HepG2 (cell line): ENCODE data around the gene KDM2B. TPM values are rescaled to one million over a fixed set of nuclear protein-coding genes. Genes with fewer than 3 reads are reported as not detected.

Source experiments
- ARNT2 ChIP-seq: sonication (generic); formaldehyde crosslinking; IDR thresholded peaks from 2 replicates; pipeline ENCODE4 v1.8.0; 2022; ENCODE audit warnings: mild to moderate bottlenecking, low read depth, missing genetic modification reagents, moderate library complexity
- HES4 ChIP-seq: sonication (generic); formaldehyde crosslinking; IDR thresholded peaks from 2 replicates; pipeline ENCODE4 v1.9.0; 2021; ENCODE audit warnings: mild to moderate bottlenecking, missing genetic modification reagents, borderline replicate concordance
- IRX3 ChIP-seq: sonication (generic); formaldehyde crosslinking; IDR thresholded peaks from 2 replicates; pipeline ENCODE4 v1.8.1; 2023; ENCODE audit warnings: mild to moderate bottlenecking, low read depth, missing genetic modification reagents, borderline replicate concordance
- MYNN ChIP-seq: sonication (generic); formaldehyde crosslinking; IDR thresholded peaks from 2 replicates; pipeline ENCODE4 v1.4.0; 2020; ENCODE audit warnings: mild to moderate bottlenecking, low read depth, missing genetic modification reagents
- NPAS2 ChIP-seq: sonication (generic); formaldehyde crosslinking; IDR thresholded peaks from 2 replicates; pipeline ENCODE4 v1.8.0; 2022; ENCODE audit warnings: mild to moderate bottlenecking, missing genetic modification reagents, borderline replicate concordance
- PHF21A ChIP-seq: sonication (generic); formaldehyde crosslinking; IDR thresholded peaks from 2 replicates; pipeline ENCODE4 v1.5.0; 2020; ENCODE audit warnings: mild to moderate bottlenecking, missing genetic modification reagents
- ZMAT3 ChIP-seq: sonication (generic); formaldehyde crosslinking; conservative IDR thresholded peaks from 2 replicates; pipeline ENCODE4 v1.7.0; 2021; ENCODE audit warnings: missing genetic modification reagents
- ZNF225 ChIP-seq: sonication (generic); formaldehyde crosslinking; IDR thresholded peaks from 2 replicates; pipeline ENCODE4 v1.4.0; 2020; ENCODE audit warnings: mild to moderate bottlenecking, missing genetic modification reagents
- ZNF30 ChIP-seq: sonication (generic); formaldehyde crosslinking; IDR thresholded peaks from 2 replicates; pipeline ENCODE4 v1.5.0; 2020; ENCODE audit warnings: mild to moderate bottlenecking, missing genetic modification reagents
- ZNF33B ChIP-seq: sonication (generic); formaldehyde crosslinking; IDR thresholded peaks from 2 replicates; pipeline ENCODE4 v1.5.1; 2020; ENCODE audit warnings: mild to moderate bottlenecking, missing genetic modification reagents
- ZNF629 ChIP-seq: sonication (generic); formaldehyde crosslinking; conservative IDR thresholded peaks from 2 replicates; pipeline ENCODE4 v1.5.0; 2020; ENCODE audit warnings: missing genetic modification reagents
- ZNF777 ChIP-seq: sonication (generic); formaldehyde crosslinking; IDR thresholded peaks from 2 replicates; pipeline ENCODE4 v1.4.0; 2020; ENCODE audit warnings: missing genetic modification reagents
- ZNF850 ChIP-seq: sonication (generic); formaldehyde crosslinking; conservative IDR thresholded peaks from 2 replicates; pipeline ENCODE4 v1.9.0; 2021; ENCODE audit warnings: mild to moderate bottlenecking, missing genetic modification reagents
- polyA plus RNA-seq, 8 experiments: library from polyadenylated mRNA; depleted of rRNA in 3 of 8; stranded (reverse) in 7 of 8; unstranded in 1 of 8; fragments of >200 nt; fragmentation: Illumina TruSeq in 4 of 8; extraction: Trizol in 4 of 8; gene quantifications; 2 replicates each; pipeline versions ENCODE4 v1.2.1 to v1.2.3, GENCODE V29; 2011 to 2016; ENCODE audit warnings: low read depth in 4 of 8, missing spikeins in 1 of 8, mixed read lengths in 1 of 8; ENCODE audit not compliant: insufficient read depth in 1 of 8
- total RNA-seq, 5 experiments: library from RNA; depleted of rRNA; stranded (reverse); fragments of >200 nt; fragmentation: Illumina TruSeq; extraction: Trizol; gene quantifications; 2 replicates each; pipeline ENCODE4 v1.2.3, GENCODE V29; 2016; ENCODE audit warnings: low read depth in 1 of 5
- TF ChIP-seq, protein P1 (sequence below): fragments of 450-650 bp; IDR thresholded peaks from 2 replicates; pipeline ENCODE4 v1.6.1; 2017
- TF ChIP-seq, protein P2 (sequence below): sonication (generic); formaldehyde crosslinking; IDR thresholded peaks from 2 replicates; pipeline ENCODE4 v1.4.0; 2020; ENCODE audit warnings: missing genetic modification reagents
- TF ChIP-seq, protein P3 (sequence below): fragments of 450-650 bp; IDR thresholded peaks from 2 replicates; pipeline ENCODE4 v1.6.1; 2017; ENCODE audit warnings: mild to moderate bottlenecking
- TF ChIP-seq, protein P4 (sequence below): sonication (generic); formaldehyde crosslinking; IDR thresholded peaks from 2 replicates; pipeline ENCODE4 v1.5.0; 2020; ENCODE audit warnings: mild to moderate bottlenecking, missing genetic modification reagents
- TF ChIP-seq, protein P5 (sequence below): IDR thresholded peaks from 2 replicates; pipeline ENCODE4 v1.6.1; 2012; ENCODE audit warnings: low read depth, low read length, improper control_type of control experiment
- TF ChIP-seq, protein P6 (sequence below): sonication (generic); formaldehyde crosslinking; IDR thresholded peaks from 2 replicates; pipeline ENCODE4 v1.4.0; 2020; ENCODE audit warnings: missing genetic modification reagents, mild to moderate bottlenecking, borderline replicate concordance

The KDM2B gene
- total and polyA plus RNA-seq, 2 of the 13 experiments (the other 11 are each of a cell fraction or from before 2014, with no cell fraction given): 17.5 to 26.1 TPM

DNA sequence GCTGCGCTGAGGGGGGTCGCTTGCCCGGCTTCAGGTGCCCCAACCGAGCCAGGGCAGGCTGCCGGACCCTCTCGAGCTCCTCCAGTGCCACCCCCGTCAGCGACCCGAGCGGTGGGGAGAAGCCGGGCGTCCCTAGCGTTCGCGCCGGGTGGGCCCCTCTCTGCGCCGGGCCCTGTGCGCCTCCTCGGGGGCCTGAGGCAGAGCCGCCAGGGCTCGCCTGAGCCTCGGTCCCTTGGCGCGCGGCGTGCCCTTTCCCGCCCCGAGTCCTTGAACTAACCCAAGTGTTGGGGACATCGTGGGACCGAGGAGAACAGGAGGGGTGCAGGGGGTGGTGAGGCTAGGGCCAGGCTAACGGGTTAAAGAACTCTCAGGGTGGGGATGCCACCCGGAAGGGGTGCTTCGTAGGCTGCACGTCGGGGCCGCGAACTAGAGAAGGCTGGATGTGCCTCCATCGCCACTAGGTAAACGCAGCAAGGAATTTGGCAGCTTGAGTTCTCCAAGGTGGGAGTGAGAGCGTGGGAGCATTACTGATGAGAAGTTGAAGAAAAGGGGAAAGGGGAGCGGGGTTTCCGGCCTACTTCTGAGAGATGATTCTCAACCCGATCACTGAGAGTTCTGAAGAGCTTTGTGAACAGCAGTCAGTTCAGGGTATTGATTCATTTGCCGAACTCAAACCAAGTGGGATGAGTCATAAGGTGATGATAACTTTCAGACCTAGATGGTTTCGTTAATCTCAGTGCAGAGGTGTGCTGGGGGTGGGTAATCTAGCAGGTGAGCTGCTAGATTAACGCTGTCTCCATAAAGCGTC, 180.3 kb downstream of the KDM2B start (continued):
- TF ChIP-seq ZMAT3 (no peak), PHF21A (CRISPR knock-in tag) (no peak), ZNF850 (no peak), ZNF629 (CRISPR knock-in tag) (no peak; the same call in 1 of the 2 replicates), MYNN (CRISPR knock-in tag) (no peak), IRX3 (CRISPR knock-in tag) (no peak), ARNT2 (CRISPR knock-in tag) (0 out of 2 replicates have a peak, but pooled peaks have one; percentile 52), ZNF30 (CRISPR knock-in tag) (no peak), ZNF225 (0 out of 2 replicates have a peak, but pooled peaks have one; percentile 50), HES4 (CRISPR knock-in tag) (0 out of 2 replicates have a peak, but pooled peaks have one; percentile 69), NPAS2 (no peak), ZNF777 (CRISPR knock-in tag) (peak; percentile 93), ZNF33B (peak; percentile 64; the same call in 1 of the 2 replicates)
- TF ChIP-seq, protein P1, sequence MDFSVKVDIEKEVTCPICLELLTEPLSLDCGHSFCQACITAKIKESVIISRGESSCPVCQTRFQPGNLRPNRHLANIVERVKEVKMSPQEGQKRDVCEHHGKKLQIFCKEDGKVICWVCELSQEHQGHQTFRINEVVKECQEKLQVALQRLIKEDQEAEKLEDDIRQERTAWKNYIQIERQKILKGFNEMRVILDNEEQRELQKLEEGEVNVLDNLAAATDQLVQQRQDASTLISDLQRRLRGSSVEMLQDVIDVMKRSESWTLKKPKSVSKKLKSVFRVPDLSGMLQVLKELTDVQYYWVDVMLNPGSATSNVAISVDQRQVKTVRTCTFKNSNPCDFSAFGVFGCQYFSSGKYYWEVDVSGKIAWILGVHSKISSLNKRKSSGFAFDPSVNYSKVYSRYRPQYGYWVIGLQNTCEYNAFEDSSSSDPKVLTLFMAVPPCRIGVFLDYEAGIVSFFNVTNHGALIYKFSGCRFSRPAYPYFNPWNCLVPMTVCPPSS: no peak
- TF ChIP-seq, protein P2, sequence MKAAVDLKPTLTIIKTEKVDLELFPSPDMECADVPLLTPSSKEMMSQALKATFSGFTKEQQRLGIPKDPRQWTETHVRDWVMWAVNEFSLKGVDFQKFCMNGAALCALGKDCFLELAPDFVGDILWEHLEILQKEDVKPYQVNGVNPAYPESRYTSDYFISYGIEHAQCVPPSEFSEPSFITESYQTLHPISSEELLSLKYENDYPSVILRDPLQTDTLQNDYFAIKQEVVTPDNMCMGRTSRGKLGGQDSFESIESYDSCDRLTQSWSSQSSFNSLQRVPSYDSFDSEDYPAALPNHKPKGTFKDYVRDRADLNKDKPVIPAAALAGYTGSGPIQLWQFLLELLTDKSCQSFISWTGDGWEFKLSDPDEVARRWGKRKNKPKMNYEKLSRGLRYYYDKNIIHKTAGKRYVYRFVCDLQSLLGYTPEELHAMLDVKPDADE (CRISPR knock-in tag): no peak
- TF ChIP-seq, protein P3, sequence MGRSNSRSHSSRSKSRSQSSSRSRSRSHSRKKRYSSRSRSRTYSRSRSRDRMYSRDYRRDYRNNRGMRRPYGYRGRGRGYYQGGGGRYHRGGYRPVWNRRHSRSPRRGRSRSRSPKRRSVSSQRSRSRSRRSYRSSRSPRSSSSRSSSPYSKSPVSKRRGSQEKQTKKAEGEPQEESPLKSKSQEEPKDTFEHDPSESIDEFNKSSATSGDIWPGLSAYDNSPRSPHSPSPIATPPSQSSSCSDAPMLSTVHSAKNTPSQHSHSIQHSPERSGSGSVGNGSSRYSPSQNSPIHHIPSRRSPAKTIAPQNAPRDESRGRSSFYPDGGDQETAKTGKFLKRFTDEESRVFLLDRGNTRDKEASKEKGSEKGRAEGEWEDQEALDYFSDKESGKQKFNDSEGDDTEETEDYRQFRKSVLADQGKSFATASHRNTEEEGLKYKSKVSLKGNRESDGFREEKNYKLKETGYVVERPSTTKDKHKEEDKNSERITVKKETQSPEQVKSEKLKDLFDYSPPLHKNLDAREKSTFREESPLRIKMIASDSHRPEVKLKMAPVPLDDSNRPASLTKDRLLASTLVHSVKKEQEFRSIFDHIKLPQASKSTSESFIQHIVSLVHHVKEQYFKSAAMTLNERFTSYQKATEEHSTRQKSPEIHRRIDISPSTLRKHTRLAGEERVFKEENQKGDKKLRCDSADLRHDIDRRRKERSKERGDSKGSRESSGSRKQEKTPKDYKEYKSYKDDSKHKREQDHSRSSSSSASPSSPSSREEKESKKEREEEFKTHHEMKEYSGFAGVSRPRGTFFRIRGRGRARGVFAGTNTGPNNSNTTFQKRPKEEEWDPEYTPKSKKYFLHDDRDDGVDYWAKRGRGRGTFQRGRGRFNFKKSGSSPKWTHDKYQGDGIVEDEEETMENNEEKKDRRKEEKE: no peak
- TF ChIP-seq, protein P4, sequence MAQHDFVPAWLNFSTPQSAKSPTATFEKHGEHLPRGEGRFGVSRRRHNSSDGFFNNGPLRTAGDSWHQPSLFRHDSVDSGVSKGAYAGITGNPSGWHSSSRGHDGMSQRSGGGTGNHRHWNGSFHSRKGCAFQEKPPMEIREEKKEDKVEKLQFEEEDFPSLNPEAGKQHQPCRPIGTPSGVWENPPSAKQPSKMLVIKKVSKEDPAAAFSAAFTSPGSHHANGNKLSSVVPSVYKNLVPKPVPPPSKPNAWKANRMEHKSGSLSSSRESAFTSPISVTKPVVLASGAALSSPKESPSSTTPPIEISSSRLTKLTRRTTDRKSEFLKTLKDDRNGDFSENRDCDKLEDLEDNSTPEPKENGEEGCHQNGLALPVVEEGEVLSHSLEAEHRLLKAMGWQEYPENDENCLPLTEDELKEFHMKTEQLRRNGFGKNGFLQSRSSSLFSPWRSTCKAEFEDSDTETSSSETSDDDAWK (CRISPR knock-in tag): no peak
- TF ChIP-seq, protein P5, sequence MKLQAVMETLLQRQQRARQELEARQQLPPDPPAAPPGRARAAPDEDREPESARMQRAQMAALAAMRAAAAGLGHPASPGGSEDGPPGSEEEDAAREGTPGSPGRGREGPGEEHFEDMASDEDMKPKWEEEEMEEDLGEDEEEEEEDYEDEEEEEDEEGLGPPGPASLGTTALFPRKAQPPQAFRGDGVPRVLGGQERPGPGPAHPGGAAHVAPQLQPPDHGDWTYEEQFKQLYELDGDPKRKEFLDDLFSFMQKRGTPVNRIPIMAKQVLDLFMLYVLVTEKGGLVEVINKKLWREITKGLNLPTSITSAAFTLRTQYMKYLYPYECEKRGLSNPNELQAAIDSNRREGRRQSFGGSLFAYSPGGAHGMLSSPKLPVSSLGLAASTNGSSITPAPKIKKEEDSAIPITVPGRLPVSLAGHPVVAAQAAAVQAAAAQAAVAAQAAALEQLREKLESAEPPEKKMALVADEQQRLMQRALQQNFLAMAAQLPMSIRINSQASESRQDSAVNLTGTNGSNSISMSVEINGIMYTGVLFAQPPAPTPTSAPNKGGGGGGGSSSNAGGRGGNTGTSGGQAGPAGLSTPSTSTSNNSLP: no peak
- TF ChIP-seq, protein P6, sequence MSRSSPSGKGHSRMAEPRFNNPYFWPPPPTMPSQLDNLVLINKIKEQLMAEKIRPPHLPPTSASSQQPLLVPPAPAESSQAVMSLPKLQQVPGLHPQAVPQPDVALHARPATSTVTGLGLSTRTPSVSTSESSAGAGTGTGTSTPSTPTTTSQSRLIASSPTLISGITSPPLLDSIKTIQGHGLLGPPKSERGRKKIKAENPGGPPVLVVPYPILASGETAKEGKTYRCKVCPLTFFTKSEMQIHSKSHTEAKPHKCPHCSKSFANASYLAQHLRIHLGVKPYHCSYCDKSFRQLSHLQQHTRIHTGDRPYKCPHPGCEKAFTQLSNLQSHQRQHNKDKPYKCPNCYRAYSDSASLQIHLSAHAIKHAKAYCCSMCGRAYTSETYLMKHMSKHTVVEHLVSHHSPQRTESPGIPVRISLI (CRISPR knock-in tag): no peak
